H9 (cell line): ENCODE data around the gene ANK3. TPM values are rescaled to one million over a fixed set of nuclear protein-coding genes. Genes with fewer than 3 reads are reported as not detected.

Source experiments
- DNase-seq: peaks from one replicate; pipeline ENCODE4 v3.0.0-alpha.2; 2017
- H2AFZ ChIP-seq: one replicate; pipeline ENCODE4 v1.6.1; 2013; ENCODE audit warnings: mild to moderate bottlenecking, low read length, control low read depth, moderate library complexity
- H2AK5ac ChIP-seq: 2 replicates; pipeline ENCODE4 v1.6.1; 2013; ENCODE audit warnings: low read length, control low read depth, mixed read lengths; ENCODE audit not compliant: insufficient read length
- H2BK120ac ChIP-seq: one replicate; pipeline ENCODE4 v1.6.1; 2013; ENCODE audit warnings: low read depth, mild to moderate bottlenecking, low read length, control low read depth, inconsistent platforms; ENCODE audit not compliant: poor library complexity, severe bottlenecking
- H2BK12ac ChIP-seq: 2 replicates; pipeline ENCODE4 v1.6.1; 2013; ENCODE audit warnings: low read length, control low read depth, mixed read lengths, low read depth; ENCODE audit not compliant: insufficient read length
- H2BK15ac ChIP-seq: 2 replicates; pipeline ENCODE4 v1.6.1; 2013; ENCODE audit warnings: low read depth, low read length, control low read depth
- H2BK20ac ChIP-seq: one replicate; pipeline ENCODE4 v1.6.1; 2013; ENCODE audit warnings: low read depth, mild to moderate bottlenecking, low read length, control low read depth, inconsistent platforms; ENCODE audit not compliant: poor library complexity, severe bottlenecking
- H2BK5ac ChIP-seq: 2 replicates; pipeline ENCODE4 v1.6.1; 2013; ENCODE audit warnings: low read length, control low read depth, mixed read lengths; ENCODE audit not compliant: insufficient read length
- H3K14ac ChIP-seq: 2 replicates; pipeline ENCODE4 v1.6.1; 2013; ENCODE audit warnings: low read length, control low read depth; ENCODE audit not compliant: insufficient read depth
- H3K18ac ChIP-seq: 2 replicates; pipeline ENCODE4 v1.6.1; 2013; ENCODE audit warnings: low read depth, mild to moderate bottlenecking, mixed read lengths, low read length, control low read depth; ENCODE audit not compliant: insufficient read length
- H3K23ac ChIP-seq: 2 replicates; pipeline ENCODE4 v1.6.1; 2013; ENCODE audit warnings: low read length, control low read depth, mixed read lengths, low read depth; ENCODE audit not compliant: insufficient read length
- H3K23me2 ChIP-seq: 2 replicates; pipeline ENCODE4 v1.6.1; 2013; ENCODE audit warnings: low read depth, mild to moderate bottlenecking, mixed read lengths, low read length, control low read depth; ENCODE audit not compliant: insufficient read length, poor library complexity, severe bottlenecking
- H3K27ac ChIP-seq: 2 replicates; pipeline ENCODE4 v1.5.1; 2013; ENCODE audit warnings: low read length, control low read depth, mixed read lengths, low read depth; ENCODE audit not compliant: insufficient read length
- H3K27me3 ChIP-seq: 2 replicates; pipeline ENCODE4 v1.6.1; 2013; ENCODE audit warnings: low read length, control low read depth, inconsistent platforms; ENCODE audit not compliant: insufficient read depth
- H3K4ac ChIP-seq: 2 replicates; pipeline ENCODE4 v1.6.1; 2013; ENCODE audit warnings: low read depth, mild to moderate bottlenecking, control low read depth, inconsistent platforms, low read length, moderate library complexity
- H3K4me1 ChIP-seq: 2 replicates; pipeline ENCODE4 v1.6.1; 2013; ENCODE audit warnings: low read length, control low read depth, inconsistent platforms; ENCODE audit not compliant: insufficient read depth
- H3K4me2 ChIP-seq: 2 replicates; pipeline ENCODE4 v1.6.1; 2013; ENCODE audit warnings: low read length, control low read depth, mixed read lengths; ENCODE audit not compliant: insufficient read length, insufficient read depth
- H3K56ac ChIP-seq: 2 replicates; pipeline ENCODE4 v1.6.1; 2013; ENCODE audit warnings: low read depth, mild to moderate bottlenecking, mixed read lengths, low read length, control low read depth; ENCODE audit not compliant: insufficient read length
- H3K79me1 ChIP-seq: 2 replicates; pipeline ENCODE4 v1.6.1; 2013; ENCODE audit warnings: low read depth, mild to moderate bottlenecking, moderate library complexity, low read length, control low read depth, inconsistent platforms; ENCODE audit not compliant: insufficient read depth, poor library complexity, severe bottlenecking
- H3K79me2 ChIP-seq: 2 replicates; pipeline ENCODE4 v1.6.1; 2013; ENCODE audit warnings: low read length, control low read depth, inconsistent platforms; ENCODE audit not compliant: insufficient read depth
- H3K9ac ChIP-seq: 2 replicates; pipeline ENCODE4 v1.6.1; 2013; ENCODE audit warnings: low read length, control low read depth, mixed read lengths; ENCODE audit not compliant: insufficient read length; ENCODE audit errors: extremely low read depth
- H3K9me3 ChIP-seq: one replicate; pipeline ENCODE4 v1.6.1; 2013; ENCODE audit warnings: low read depth, low read length, inconsistent platforms; ENCODE audit not compliant: control insufficient read depth
- H3T11ph ChIP-seq: one replicate; pipeline ENCODE4 v1.6.1; 2013; ENCODE audit warnings: mild to moderate bottlenecking, low read length, control low read depth, inconsistent platforms
- H4K20me1 ChIP-seq: one replicate; pipeline ENCODE4 v1.6.1; 2013; ENCODE audit not compliant: control insufficient read depth, insufficient read length, insufficient read depth
- H4K5ac ChIP-seq: 2 replicates; pipeline ENCODE4 v1.6.1; 2013; ENCODE audit warnings: low read depth, mild to moderate bottlenecking, mixed read lengths, low read length, control low read depth; ENCODE audit not compliant: insufficient read length
- H4K8ac ChIP-seq: replicated peaks from 2 replicates; pipeline ENCODE4 v1.6.1; 2013; ENCODE audit warnings: low read length, control low read depth, mixed read lengths, low read depth; ENCODE audit not compliant: insufficient read length
- H4K91ac ChIP-seq: 2 replicates; pipeline ENCODE4 v1.6.1; 2013; ENCODE audit warnings: low read depth, mild to moderate bottlenecking, moderate library complexity, mixed read lengths, low read length, control low read depth; ENCODE audit not compliant: insufficient read length
- H3K27ac Mint-ChIP-seq, 3 experiments: 2 replicates in 2 of 3; 3 replicates in 1 of 3; pipeline ENCODE4 v1.8.0; 2020 to 2021; ENCODE audit warnings: mixed read lengths in 3 of 3, mild to moderate bottlenecking in 1 of 3, moderate library complexity in 1 of 3
- H3K27me3 Mint-ChIP-seq: 2 replicates; pipeline ENCODE4 v1.8.0; 2021; ENCODE audit warnings: low read depth, mild to moderate bottlenecking, moderate library complexity, mixed read lengths
- H3K36me3 Mint-ChIP-seq, 3 experiments: 2 replicates in 2 of 3; 3 replicates in 1 of 3; pipeline ENCODE4 v1.8.0; 2020 to 2021; ENCODE audit warnings: low read depth in 3 of 3, mixed read lengths in 3 of 3; ENCODE audit not compliant: insufficient read depth in 1 of 3
- H3K4me1 Mint-ChIP-seq, 2 experiments: 2 replicates each; pipeline ENCODE4 v1.8.0; 2020; ENCODE audit warnings: mixed read lengths in 2 of 2
- H3K4me3 Mint-ChIP-seq, 2 experiments: 2 replicates in 1 of 2; 3 replicates in 1 of 2; pipeline ENCODE4 v1.8.0; 2020 to 2021; ENCODE audit warnings: mild to moderate bottlenecking in 2 of 2, mixed read lengths in 2 of 2, moderate library complexity in 1 of 2
- H3K9me3 Mint-ChIP-seq, 2 experiments: 2 replicates in 1 of 2; 3 replicates in 1 of 2; pipeline ENCODE4 v1.8.0; 2020; ENCODE audit warnings: mild to moderate bottlenecking in 2 of 2, mixed read lengths in 2 of 2, moderate library complexity in 1 of 2
- CTCF ChIP-seq: fragments of 200-600 bp; sonication (generic); conservative IDR thresholded peaks from 3 replicates; pipeline ENCODE4 v1.8.0; 2021; ENCODE audit warnings: antibody characterized with exemption, mild to moderate bottlenecking
- WGBS: extraction: QIAGEN DNeasy Blood & Tissue Kit; methylation state at CpG from one replicate; pipeline ENCODE4 v1.1.7; 2013; ENCODE audit warnings: missing lambda C conversion rate, low lambda C conversion rate, mixed read lengths; ENCODE audit not compliant: insufficient read length; ENCODE audit errors: extremely low coverage; 5-methylcytosine and 5-hydroxymethylcytosine counted together
- total RNA-seq: library from RNA; stranded (reverse); gene quantifications from 2 replicates; pipeline ENCODE4 v1.2.1, GENCODE V29; 2021

Gene ANK3
- total RNA-seq, 1 experiment from 2014 or later, result 59.6 TPM

GRCh38 chr10:60413306-60414012, 23.8 kb upstream of the ANK3 start:
- Histone ChIP-seq H3K4me1 (no peaks in the 10 kb centered on the region), H2AFZ (no peak overlapping the region), H3K9me3 (no peaks in the 10 kb centered on the region), H2BK20ac (no peak overlapping the region), H2AK5ac (no peak overlapping the region), H3K14ac (no peak overlapping the region), H3K4me2 (no peak overlapping the region), H2BK120ac (no peak overlapping the region), H4K91ac (no peak overlapping the region), H3K79me1 (no peaks in the 10 kb centered on the region), H4K5ac (no peak overlapping the region), H3K18ac (no peak overlapping the region), H2BK5ac (no peak overlapping the region), H4K20me1 (no peaks in the 10 kb centered on the region), H3K9ac (no peak overlapping the region), H3K27me3 (peaks cover 3% of the 10 kb centered on the region; the same call in 1 of the 2 replicates), H3K27ac (no peak overlapping the region), H3T11ph (no peak overlapping the region), H3K4ac (no peak overlapping the region), H3K79me2 (no peaks in the 10 kb centered on the region), H2BK15ac (no peak overlapping the region), H3K56ac (no peak overlapping the region), H4K8ac (no peak overlapping the region), H3K23ac (no peak overlapping the region), H2BK12ac (no peak overlapping the region), H3K23me2 (no peaks in the 10 kb centered on the region)
- peaks cover 16% of the 10 kb centered on the region for H3K27me3 Mint-ChIP-seq
- no peak overlapping the region for H3K4me3 Mint-ChIP-seq
- DNase-seq, result no peak
- H3K36me3 Mint-ChIP-seq, result no peaks in the 10 kb centered on the region; a peak in 1 of 7 replicates
- peaks cover 5 to 8% of the 10 kb centered on the region in 2 experiments for H3K4me1 Mint-ChIP-seq
- H3K9me3 Mint-ChIP-seq, result no peaks in the 10 kb centered on the region
- TF ChIP-seq CTCF, result no peak
- H3K27ac Mint-ChIP-seq, result no peak overlapping the region
- WGBS, result no CpG with 5 or more reads among the region's 2 CpGs
